AG04450 (cell line): ENCODE measurements around the gene CRYBA2. TPM values are rescaled to one million over a fixed set of nuclear protein-coding genes. Genes with fewer than 3 reads are reported as not detected.

Experiments used
- CTCF ChIA-PET: fragments of 300-600, 350-600 bp; formaldehyde crosslinking; extraction: SDS; loops from one replicate; lab custom pipeline; 2022; ENCODE audit warnings: antibody characterized with exemption, inconsistent platforms; lab: Charles Lee
- POLR2A ChIA-PET: fragments of 350-600 bp; formaldehyde crosslinking; extraction: SDS; loops from one replicate; lab custom pipeline; 2021; ENCODE audit warnings: antibody characterized with exemption, inconsistent platforms; lab: Yijun Ruan, JAX
- DNase-seq: peaks from one replicate; pipeline ENCODE4 v3.0.0-alpha.2; 2011; ENCODE audit warnings: low read depth, low spot score
- H3K27ac ChIP-seq: one replicate; pipeline ENCODE4 v1.5.1; 2012; ENCODE audit warnings: low read depth, low read length, control low read depth
- H3K27me3 ChIP-seq: one replicate; pipeline ENCODE4 v1.6.0; 2012; ENCODE audit warnings: low read length; ENCODE audit not compliant: control insufficient read depth, insufficient read depth
- H3K4me3 ChIP-seq: 2 replicates; pipeline ENCODE4 v1.5.1; 2011; ENCODE audit warnings: mild to moderate bottlenecking, low read depth, low read length, control low read depth
- H3K9me3 ChIP-seq: 2 replicates; pipeline ENCODE4 v1.5.1; 2012; ENCODE audit warnings: low read length; ENCODE audit not compliant: control insufficient read depth, insufficient read depth
- polyA plus RNA-seq: library from polyadenylated mRNA; depleted of rRNA; stranded (reverse); fragments of >200 nt; gene quantifications from 2 replicates; pipeline ENCODE4 v1.2.3, GENCODE V29; 2011
- TF ChIP-seq, protein P1 (sequence below): IDR thresholded peaks from 2 replicates; pipeline ENCODE4 v1.5.1; 2011; ENCODE audit warnings: low read depth, low read length, control low read depth, inconsistent platforms

The CRYBA2 gene
- polyA plus RNA-seq, 1 experiment, result 0.19 TPM

DNA sequence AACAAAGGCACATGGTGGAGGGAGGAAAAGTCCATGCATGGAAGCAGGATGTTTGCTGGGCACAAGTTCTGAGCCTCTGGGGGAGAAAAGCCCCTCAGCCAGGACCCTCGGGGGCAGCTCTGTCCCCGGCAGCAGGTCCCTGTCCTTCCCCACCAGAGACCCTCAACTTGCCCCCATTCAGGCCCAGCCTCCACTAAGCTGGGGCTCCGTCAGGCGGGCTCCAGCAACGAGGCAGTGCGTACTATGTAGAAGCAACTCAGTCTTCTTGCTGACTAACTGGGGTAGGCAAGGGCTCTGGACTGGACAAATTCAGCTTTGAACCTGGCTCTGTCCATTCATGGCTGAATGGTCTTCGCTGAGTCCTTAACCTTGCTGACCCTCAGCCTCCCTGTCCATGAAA lies 25.1 kb upstream of the CRYBA2 start:
- TF ChIP-seq, protein P1, sequence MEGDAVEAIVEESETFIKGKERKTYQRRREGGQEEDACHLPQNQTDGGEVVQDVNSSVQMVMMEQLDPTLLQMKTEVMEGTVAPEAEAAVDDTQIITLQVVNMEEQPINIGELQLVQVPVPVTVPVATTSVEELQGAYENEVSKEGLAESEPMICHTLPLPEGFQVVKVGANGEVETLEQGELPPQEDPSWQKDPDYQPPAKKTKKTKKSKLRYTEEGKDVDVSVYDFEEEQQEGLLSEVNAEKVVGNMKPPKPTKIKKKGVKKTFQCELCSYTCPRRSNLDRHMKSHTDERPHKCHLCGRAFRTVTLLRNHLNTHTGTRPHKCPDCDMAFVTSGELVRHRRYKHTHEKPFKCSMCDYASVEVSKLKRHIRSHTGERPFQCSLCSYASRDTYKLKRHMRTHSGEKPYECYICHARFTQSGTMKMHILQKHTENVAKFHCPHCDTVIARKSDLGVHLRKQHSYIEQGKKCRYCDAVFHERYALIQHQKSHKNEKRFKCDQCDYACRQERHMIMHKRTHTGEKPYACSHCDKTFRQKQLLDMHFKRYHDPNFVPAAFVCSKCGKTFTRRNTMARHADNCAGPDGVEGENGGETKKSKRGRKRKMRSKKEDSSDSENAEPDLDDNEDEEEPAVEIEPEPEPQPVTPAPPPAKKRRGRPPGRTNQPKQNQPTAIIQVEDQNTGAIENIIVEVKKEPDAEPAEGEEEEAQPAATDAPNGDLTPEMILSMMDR, result no peak
- Histone ChIP-seq H3K27me3 (peaks cover 43% of the 10 kb centered on the region), H3K27ac (no peak overlapping the region), H3K9me3 (no peaks in the 10 kb centered on the region), H3K4me3 (no peak overlapping the region)
- CTCF ChIA-PET, result interaction anchor here (0.6 to 1.4 kb wide), 2 partner anchors 11 to 447 kb away, joined by 4 to 5 read pairs; no protein-coding TSS in a partner anchor
- no peak for DNase-seq
- POLR2A ChIA-PET, result no interaction called here

DNA sequence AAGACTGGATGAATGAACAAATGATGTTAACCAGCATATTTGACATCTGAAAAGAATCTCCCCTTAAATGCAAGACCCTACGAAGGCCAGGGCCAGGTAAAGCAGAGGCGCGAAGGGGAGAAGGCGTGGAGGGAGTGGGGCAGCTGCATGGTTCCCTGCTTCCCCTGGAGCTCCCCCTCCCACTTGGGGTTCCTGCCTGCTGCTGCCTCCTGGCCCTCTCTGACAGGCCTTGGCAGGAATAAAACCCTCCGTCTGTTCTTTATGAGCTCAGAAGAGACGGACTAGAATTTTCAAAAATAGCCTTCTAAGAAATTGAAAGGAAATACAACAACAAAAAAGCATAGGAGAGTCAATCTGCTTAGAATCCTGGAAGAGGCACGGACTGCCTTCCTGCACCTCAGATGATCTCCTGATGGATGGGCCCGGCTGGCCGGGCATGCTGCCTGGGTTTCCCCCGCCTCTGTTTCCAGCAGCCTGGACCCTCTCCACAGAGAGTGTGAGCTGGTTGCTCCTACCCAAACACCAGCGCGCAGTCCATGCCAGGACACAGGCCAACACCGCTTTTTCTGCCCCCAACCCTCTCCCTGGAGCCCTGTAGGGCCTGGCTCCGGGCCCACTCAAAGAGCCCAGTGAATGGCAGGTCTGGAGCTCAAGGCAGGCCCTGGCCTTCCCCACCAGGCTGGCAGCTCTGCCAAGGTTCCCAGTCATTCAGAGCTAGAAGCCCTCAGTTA lies 24.1 kb upstream of the CRYBA2 start:
- Histone ChIP-seq H3K27ac (no peak overlapping the region), H3K27me3 (peaks cover 40% of the 10 kb centered on the region), H3K9me3 (no peaks in the 10 kb centered on the region), H3K4me3 (no peak overlapping the region)
- TF ChIP-seq, protein P1, result no peak
- POLR2A ChIA-PET, result no interaction called here
- no peak for DNase-seq
- CTCF ChIA-PET, result interaction anchor here (0.9 to 1.4 kb wide), 3 partner anchors 12 to 103 kb away, joined by 3 to 6 read pairs (median 5); no protein-coding TSS in a partner anchor

DNA sequence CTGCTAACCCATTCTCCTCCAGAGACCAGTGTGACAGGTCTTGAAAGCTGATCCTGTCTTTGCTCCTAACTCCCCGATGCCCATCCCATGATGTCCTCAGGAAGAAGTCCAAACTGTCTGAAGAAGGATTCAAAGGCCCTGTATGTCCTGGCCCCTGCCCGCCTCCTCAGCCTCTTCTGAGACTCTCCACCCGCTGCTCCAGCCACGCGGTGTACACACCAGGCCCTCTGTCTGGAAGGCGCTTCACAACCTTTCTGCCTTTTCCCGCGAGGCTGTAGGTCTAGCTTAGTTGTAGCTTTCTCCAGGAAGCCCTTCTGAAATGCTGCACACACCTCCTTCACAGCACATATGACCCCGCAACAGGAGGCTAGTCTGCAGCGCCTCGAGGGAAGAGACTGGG lies 23.5 kb upstream of the CRYBA2 start:
- H3K4me3 ChIP-seq, result no peak overlapping the region
- ChIA-PET POLR2A (interaction anchor here (0.6 kb wide), 1 partner anchor 65 kb away, joined by 5 read pairs; no protein-coding TSS in a partner anchor), CTCF (interaction anchor here (0.9 to 1.1 kb wide), 2 partner anchors 21 to 103 kb away, joined by 3 to 6 read pairs; no protein-coding TSS in a partner anchor)
- no peak for DNase-seq
- TF ChIP-seq, protein P1, result no peak
- H3K27ac ChIP-seq, result no peak overlapping the region
- no peaks in the 10 kb centered on the region for H3K9me3 ChIP-seq
- peaks cover 45% of the 10 kb centered on the region for H3K27me3 ChIP-seq

DNA sequence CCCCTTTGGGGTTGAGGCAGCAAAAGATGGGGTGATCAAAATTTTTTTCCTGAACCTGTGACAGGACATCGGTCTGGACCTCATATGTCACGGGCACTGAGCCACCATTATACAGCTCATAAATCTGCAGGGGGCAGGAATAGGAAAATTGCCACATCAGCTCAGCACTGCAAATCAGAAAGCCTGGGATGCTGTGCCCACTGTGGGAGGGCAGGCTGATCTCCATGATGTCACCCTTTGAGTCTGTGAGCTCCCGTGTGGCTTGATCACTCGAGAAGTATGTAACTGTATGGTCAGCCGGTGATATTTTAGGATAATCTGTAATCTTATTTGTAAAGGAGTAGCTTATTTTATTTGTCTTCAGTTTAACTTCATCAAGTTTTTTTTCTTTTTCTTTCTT lies 17.7 kb upstream of the CRYBA2 start:
- DNase-seq, result no peak
- ChIA-PET POLR2A (no interaction called here), CTCF (interaction anchor here (0.6 to 1.6 kb wide), 5 partner anchors 15 to 144 kb away, joined by 3 to 14 read pairs (median 4); no protein-coding TSS in a partner anchor)
- TF ChIP-seq, protein P1, result no peak
- H3K4me3 ChIP-seq, result no peak overlapping the region
- no peaks in the 10 kb centered on the region for H3K9me3 ChIP-seq
- H3K27me3 ChIP-seq, result peaks cover 21% of the 10 kb centered on the region
- no peak overlapping the region for H3K27ac ChIP-seq

DNA sequence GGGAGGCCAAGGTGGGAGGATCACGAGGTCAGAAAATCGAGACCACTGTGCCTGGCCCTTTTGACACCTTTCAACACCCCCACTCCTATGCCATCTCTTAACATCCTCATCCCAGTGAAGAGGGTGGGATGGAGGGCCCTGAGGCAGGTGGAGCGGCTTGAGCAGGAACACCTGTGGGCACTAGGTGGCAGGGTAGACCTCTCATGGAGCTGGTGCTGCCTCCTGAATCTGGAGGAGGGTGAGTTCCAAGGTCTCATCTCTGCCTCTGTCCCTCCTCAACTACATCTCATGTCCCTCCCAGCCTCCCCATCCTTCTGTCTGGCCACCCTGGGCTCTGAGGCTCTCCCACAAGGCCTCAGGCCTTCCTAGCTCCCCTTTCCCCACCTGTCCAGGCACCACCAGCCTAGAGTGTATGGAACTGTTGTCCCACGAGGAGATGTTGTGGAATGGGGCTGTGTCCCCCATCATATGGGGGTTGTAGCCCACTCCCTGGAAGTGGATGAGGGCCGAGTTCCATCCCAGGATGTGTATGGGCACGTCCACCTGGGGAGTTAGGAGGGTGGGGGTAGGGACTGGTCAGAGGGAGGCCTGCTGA lies 17.0 kb upstream of the CRYBA2 start:
- ChIA-PET POLR2A (no interaction called here), CTCF (interaction anchor here (0.5 to 1.6 kb wide), 5 partner anchors 14 to 145 kb away, joined by 3 to 14 read pairs (median 4); no protein-coding TSS in a partner anchor)
- Histone ChIP-seq H3K9me3 (no peaks in the 10 kb centered on the region), H3K27ac (no peak overlapping the region), H3K4me3 (no peak overlapping the region), H3K27me3 (peaks cover 27% of the 10 kb centered on the region)
- DNase-seq, result no peak
- TF ChIP-seq, protein P1, result no peak; the same call in 1 of the 2 replicates
